Endothelial cell (in vitro differentiated cells): Measurements from ENCODE around the gene LAYN. TPM values are rescaled to one million over a fixed set of nuclear protein-coding genes. Genes with fewer than 3 reads are reported as not detected.

ENCODE experiments used
- DNase-seq: peaks from one replicate; pipeline ENCODE4 v3.0.0; 2021; ENCODE audit warnings: low spot score
- H3K27ac Mint-ChIP-seq: one replicate; pipeline ENCODE4 v1.8.0; 2021; ENCODE audit warnings: mixed read lengths, inconsistent platforms; ENCODE audit not compliant: unreplicated experiment
- H3K27me3 Mint-ChIP-seq: one replicate; pipeline ENCODE4 v1.8.0; 2021; ENCODE audit warnings: mild to moderate bottlenecking, moderate library complexity, mixed read lengths, inconsistent platforms; ENCODE audit not compliant: unreplicated experiment
- H3K36me3 Mint-ChIP-seq: one replicate; pipeline ENCODE4 v1.8.0; 2021; ENCODE audit warnings: mild to moderate bottlenecking, low read depth, mixed read lengths, inconsistent platforms; ENCODE audit not compliant: unreplicated experiment
- H3K4me1 Mint-ChIP-seq: one replicate; pipeline ENCODE4 v1.8.0; 2021; ENCODE audit warnings: mild to moderate bottlenecking, mixed read lengths, inconsistent platforms; ENCODE audit not compliant: unreplicated experiment
- H3K4me3 Mint-ChIP-seq: one replicate; pipeline ENCODE4 v1.8.0; 2021; ENCODE audit warnings: mild to moderate bottlenecking, mixed read lengths, inconsistent platforms; ENCODE audit not compliant: unreplicated experiment
- H3K9me3 Mint-ChIP-seq: one replicate; pipeline ENCODE4 v1.8.0; 2021; ENCODE audit warnings: mixed read lengths, inconsistent platforms; ENCODE audit not compliant: unreplicated experiment
- total RNA-seq: library from RNA; stranded (reverse); fragmentation: NEBNext Ultra II Directional; extraction: Animal tissue kit (Norgen Biotek cat#: 25700); gene quantifications from one replicate; pipeline ENCODE4 v1.2.1, GENCODE V29; 2021; ENCODE audit not compliant: unreplicated experiment
- TF ChIP-seq, protein P1 (sequence below): fragments of 200-600 bp; sonication (generic); IDR thresholded peaks from one replicate; pipeline ENCODE4 v1.5.0; 2021; ENCODE audit warnings: antibody characterized with exemption; ENCODE audit not compliant: unreplicated experiment

LAYN gene
- total RNA-seq, 1 donor from 2014 or later, result 26.2 TPM

DNA sequence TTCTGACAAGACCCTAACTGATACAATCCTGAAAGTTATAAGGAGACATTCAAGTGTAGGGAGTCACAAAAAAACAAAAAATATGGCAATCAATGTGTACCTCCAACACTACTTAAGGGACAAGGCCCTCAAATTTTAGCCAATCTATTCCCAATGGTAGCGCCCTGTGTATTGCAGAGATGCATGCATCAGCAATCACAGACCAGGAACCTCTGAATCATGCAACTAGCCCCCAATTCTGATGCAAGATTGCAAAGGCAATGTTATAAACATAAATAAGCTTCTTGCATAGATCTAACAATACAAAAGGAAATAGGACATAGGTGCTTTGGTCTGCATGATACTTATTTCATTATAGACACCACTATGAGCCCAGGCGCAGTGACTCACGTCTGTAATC lies 32.1 kb downstream of the LAYN start:
- Mint-ChIP-seq H3K27ac (no peak overlapping the region), H3K36me3 (no peaks in the 10 kb centered on the region), H3K4me1 (peaks cover 22% of the 10 kb centered on the region), H3K4me3 (no peak overlapping the region), H3K9me3 (no peaks in the 10 kb centered on the region), H3K27me3 (no peaks in the 10 kb centered on the region)
- DNase-seq, result no peak
- TF ChIP-seq, protein P1, sequence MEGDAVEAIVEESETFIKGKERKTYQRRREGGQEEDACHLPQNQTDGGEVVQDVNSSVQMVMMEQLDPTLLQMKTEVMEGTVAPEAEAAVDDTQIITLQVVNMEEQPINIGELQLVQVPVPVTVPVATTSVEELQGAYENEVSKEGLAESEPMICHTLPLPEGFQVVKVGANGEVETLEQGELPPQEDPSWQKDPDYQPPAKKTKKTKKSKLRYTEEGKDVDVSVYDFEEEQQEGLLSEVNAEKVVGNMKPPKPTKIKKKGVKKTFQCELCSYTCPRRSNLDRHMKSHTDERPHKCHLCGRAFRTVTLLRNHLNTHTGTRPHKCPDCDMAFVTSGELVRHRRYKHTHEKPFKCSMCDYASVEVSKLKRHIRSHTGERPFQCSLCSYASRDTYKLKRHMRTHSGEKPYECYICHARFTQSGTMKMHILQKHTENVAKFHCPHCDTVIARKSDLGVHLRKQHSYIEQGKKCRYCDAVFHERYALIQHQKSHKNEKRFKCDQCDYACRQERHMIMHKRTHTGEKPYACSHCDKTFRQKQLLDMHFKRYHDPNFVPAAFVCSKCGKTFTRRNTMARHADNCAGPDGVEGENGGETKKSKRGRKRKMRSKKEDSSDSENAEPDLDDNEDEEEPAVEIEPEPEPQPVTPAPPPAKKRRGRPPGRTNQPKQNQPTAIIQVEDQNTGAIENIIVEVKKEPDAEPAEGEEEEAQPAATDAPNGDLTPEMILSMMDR, result no peak

DNA sequence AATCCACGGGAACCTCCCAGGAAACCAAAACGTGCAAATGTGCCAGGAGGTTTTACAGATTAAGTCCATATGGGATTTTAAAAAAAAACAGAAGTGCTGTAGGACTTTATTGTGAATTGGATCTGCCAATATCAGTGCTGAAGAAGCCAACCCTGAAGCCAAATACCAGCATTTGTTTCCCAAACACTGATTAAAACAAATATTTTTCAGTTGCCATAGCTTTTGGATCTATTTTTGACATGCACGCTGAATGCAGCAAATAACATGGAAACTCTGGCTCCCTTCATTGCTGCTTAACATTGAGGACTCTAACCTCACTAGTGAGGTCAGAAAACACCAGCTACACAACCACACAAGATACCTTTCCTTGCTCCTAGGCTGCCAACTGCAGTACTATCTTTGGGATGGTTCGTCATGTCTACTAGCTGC lies 33.3 kb downstream of the LAYN start:
- Mint-ChIP-seq H3K9me3 (no peaks in the 10 kb centered on the region), H3K4me3 (no peak overlapping the region), H3K4me1 (peaks cover 22% of the 10 kb centered on the region), H3K36me3 (no peaks in the 10 kb centered on the region), H3K27ac (no peak overlapping the region), H3K27me3 (no peaks in the 10 kb centered on the region)
- DNase-seq, result no peak
- TF ChIP-seq, protein P1, result no peak

DNA sequence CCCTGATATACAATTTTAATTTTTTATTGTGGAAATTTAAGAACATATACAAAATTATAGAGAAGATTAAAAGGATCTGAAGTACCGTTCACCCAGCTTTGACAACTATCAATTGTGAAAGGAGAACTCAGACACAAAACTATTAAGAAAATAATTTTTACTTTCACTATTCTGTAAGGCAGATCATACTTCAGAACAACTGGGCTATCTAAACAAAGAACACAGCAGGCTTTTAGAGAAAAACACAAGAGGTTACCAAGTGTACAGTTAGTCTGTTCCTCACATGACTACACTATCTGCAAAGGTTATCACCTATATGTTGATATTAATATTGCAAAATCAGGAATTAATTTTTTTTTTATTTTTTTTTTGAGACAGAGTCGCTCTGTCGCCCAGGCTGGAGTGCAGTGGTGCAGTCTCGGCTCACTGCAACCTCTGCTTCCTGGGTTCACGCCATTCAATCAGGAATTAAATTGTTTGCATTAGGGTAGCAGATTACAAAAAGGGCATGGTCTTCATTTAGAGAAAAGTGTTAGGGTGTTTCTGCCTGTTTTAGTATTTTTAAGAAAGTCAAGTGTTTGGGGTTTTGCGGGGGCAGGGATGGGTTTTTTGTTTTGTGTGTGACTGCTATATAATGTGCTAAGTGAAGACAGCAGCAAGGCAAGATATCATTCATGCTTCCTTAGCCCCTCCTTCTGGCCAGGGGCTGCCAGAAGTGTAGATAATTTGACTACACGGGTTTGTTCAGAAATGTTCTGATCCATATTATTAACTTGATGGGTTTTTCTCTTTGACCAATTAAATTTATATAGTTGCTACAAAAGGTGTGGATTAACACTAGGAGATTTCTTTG lies 34.1 kb downstream of the LAYN start:
- Mint-ChIP-seq H3K9me3 (no peaks in the 10 kb centered on the region), H3K27ac (no peak overlapping the region), H3K27me3 (no peaks in the 10 kb centered on the region), H3K36me3 (no peaks in the 10 kb centered on the region), H3K4me1 (peaks cover 22% of the 10 kb centered on the region), H3K4me3 (no peak overlapping the region)
- DNase-seq, result no peak
- TF ChIP-seq, protein P1, result no peak

DNA sequence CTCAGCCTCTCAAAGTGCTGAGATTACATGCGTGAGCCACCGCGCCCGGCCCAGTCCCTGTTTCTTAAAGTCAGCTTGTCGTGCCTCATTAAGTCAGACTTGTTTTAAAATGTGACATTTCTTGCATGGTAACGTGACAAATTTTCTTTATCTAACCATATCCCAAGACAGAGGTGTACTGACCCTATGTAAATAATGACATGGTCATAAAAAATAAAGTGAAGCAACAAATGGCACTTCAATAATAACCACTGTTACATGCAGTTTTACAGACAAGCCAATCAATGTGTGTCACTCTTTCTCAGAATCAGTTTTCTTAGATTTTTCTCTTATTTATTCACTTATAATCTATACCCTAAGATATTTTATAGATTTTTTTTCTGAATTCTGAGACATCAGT lies 35.2 kb downstream of the LAYN start:
- no peaks in the 10 kb centered on the region for H3K36me3 Mint-ChIP-seq
- TF ChIP-seq, protein P1, result no peak
- no peaks in the 10 kb centered on the region for H3K27me3 Mint-ChIP-seq
- peaks cover 20% of the 10 kb centered on the region for H3K4me1 Mint-ChIP-seq
- DNase-seq, result no peak
- H3K27ac Mint-ChIP-seq, result no peak overlapping the region
- no peaks in the 10 kb centered on the region for H3K9me3 Mint-ChIP-seq
- no peak overlapping the region for H3K4me3 Mint-ChIP-seq

DNA sequence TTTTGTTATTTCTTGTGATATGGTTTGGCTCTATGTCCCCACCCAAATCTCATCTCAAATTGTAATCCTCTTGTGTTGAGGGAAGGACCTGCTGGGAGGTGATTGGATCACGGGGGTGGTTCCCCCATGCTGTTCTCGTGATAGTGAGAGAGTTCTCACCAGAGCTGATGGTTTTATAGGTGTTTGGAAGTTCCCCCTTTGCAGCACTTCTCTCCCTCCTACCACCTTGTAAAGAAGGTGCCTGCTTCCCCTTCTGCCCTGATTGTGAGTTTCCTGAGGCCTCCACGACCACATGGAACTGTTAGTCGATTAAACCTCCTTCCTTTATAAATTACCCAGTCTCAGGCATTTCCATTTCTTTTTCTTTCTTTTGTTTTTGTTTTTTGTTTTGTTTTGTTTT lies 37.3 kb downstream of the LAYN start:
- TF ChIP-seq, protein P1, result no peak
- Mint-ChIP-seq H3K27me3 (no peaks in the 10 kb centered on the region), H3K4me3 (no peak overlapping the region), H3K27ac (no peak overlapping the region), H3K36me3 (no peaks in the 10 kb centered on the region), H3K4me1 (peaks cover 28% of the 10 kb centered on the region), H3K9me3 (no peaks in the 10 kb centered on the region)
- DNase-seq, result no peak
